ENCODE data around the gene FCHO2. TPM values are rescaled to one million over a fixed set of nuclear protein-coding genes. Genes with fewer than 3 reads are reported as not detected.
"Not testable (repeated sequence)": the region's sequence is repeated elsewhere in the genome, so short reads cannot be mapped to it uniquely, and the experiment has no call there.

Gene FCHO2
- total RNA-seq, 4 donors from 2014 or later = 30.2 to 41.8 (median 36.6) TPM

- Histone ChIP-seq H3K27ac (peak overlapping the region; percentile 95 to 99 (median 98)), H3K4me1 (peaks cover 0 to 65% (median 24%) of the 10 kb centered on the region in 3 donors), H3K36me3 (peaks cover 0 to 3% (median 0%) of the 10 kb centered on the region in 3 donors), H3K9me3 (no peaks in the 10 kb centered on the region), H3K4me3 (peak overlapping the region; percentile 64 to 88 (median 86)), H3K27me3 (no peaks in the 10 kb centered on the region)
- DNase-seq = no peak
- intact Hi-C loops (cut with DNase I) = no loop called here
- 1 to 4% methylated on average over 12 to 17 of the region's 51 CpGs for WGBS, 2 donors
- no peak for TF ChIP-seq CTCF (IDR thresholded peaks at IDR 0.05)
- peak in 1 of 4 donors; percentile 6 for TF ChIP-seq POLR2A (IDR thresholded peaks at IDR 0.05)
These were observed 691 bp downstream of the FCHO2 start for GRCh38 chr5:72956324-72957140.

- no peaks in the 10 kb centered on the region for H3K27me3 ChIP-seq
- 65 to 72% methylated on average over 1 of the region's 1 CpG for WGBS, 2 donors
- peak overlapping the region; percentile 64 to 88 (median 86) for H3K4me3 ChIP-seq
- H3K27ac ChIP-seq = peak overlapping the region; percentile 95 to 99 (median 98)
- no peak for DNase-seq
- no peak for TF ChIP-seq POLR2A (IDR thresholded peaks at IDR 0.05)
- no peak for TF ChIP-seq CTCF (IDR thresholded peaks at IDR 0.05)
- intact Hi-C loops (cut with DNase I) = no loop called here
- no peaks in the 10 kb centered on the region for H3K9me3 ChIP-seq
- H3K36me3 ChIP-seq = peaks cover 0 to 6% (median 0%) of the 10 kb centered on the region in 3 donors
- H3K4me1 ChIP-seq = peaks cover 0 to 57% (median 20%) of the 10 kb centered on the region in 3 donors
These were observed 1.5 kb downstream of the FCHO2 start for GRCh38 chr5:72957337-72957736.

GRCh38 chr5:72959257-72959656 lies 3.4 kb downstream of the FCHO2 start:
- 83 to 95% methylated on average over 1 of the region's 1 CpG for WGBS, 2 donors
- no peak for DNase-seq
- H3K9me3 ChIP-seq = no peaks in the 10 kb centered on the region
- peak overlapping the region in 2 of 4 donors; percentile 16 to 85 for H3K4me3 ChIP-seq
- no peak overlapping the region for H3K27ac ChIP-seq
- intact Hi-C loops (cut with DNase I) = no loop called here
- H3K27me3 ChIP-seq = no peaks in the 10 kb centered on the region
- peaks cover 0 to 43% (median 18%) of the 10 kb centered on the region in 3 donors for H3K4me1 ChIP-seq
- H3K36me3 ChIP-seq = peaks cover 0 to 10% (median 0%) of the 10 kb centered on the region in 3 donors
- TF ChIP-seq CTCF (IDR thresholded peaks at IDR 0.05) (no peak), POLR2A (IDR thresholded peaks at IDR 0.05) (no peak)

- WGBS, 2 donors = 97 to 100% methylated on average over 3 to 4 of the region's 5 CpGs
- DNase-seq; H3K27me3 ChIP-seq; H3K4me1 ChIP-seq; H3K27ac ChIP-seq; H3K4me3 ChIP-seq; H3K9me3 ChIP-seq; intact Hi-C loops (cut with DNase I): not testable (repeated sequence)
- peaks cover 0 to 20% (median 0%) of the 10 kb centered on the region in 3 donors for H3K36me3 ChIP-seq
These were observed 18.6 kb downstream of the FCHO2 start for GRCh38 chr5:72974481-72974880.

GRCh38 chr5:72976810-72977209 lies 21.0 kb downstream of the FCHO2 start:
- DNase-seq; intact Hi-C loops (cut with DNase I): not testable (repeated sequence)
- 69 to 89% methylated on average over 1 of the region's 1 CpG for WGBS, 2 donors

GRCh38 chr5:72985719-72986118 lies 29.9 kb downstream of the FCHO2 start:
- Histone ChIP-seq H3K4me3 (no peak overlapping the region), H3K9me3 (no peaks in the 10 kb centered on the region), H3K27ac (no peak overlapping the region), H3K4me1 (no peaks in the 10 kb centered on the region), H3K36me3 (peaks cover 0 to 44% (median 0%) of the 10 kb centered on the region in 3 donors), H3K27me3 (no peaks in the 10 kb centered on the region)
- DNase-seq = no peak
- TF ChIP-seq CTCF (IDR thresholded peaks at IDR 0.05) (no peak), POLR2A (IDR thresholded peaks at IDR 0.05) (no peak)
- intact Hi-C loops (cut with DNase I) = no loop called here
- WGBS, 2 donors = 93% methylated on average over 1 of the region's 1 CpG

More at GRCh38 chr5:72976810-72977209, 21.0 kb downstream of the FCHO2 start:
- H3K4me3 ChIP-seq, H3K9me3 ChIP-seq, H3K36me3 ChIP-seq, H3K27me3 ChIP-seq, H3K4me1 ChIP-seq, H3K27ac ChIP-seq: not testable (repeated sequence)
